NCI-H774 (cell line): ENCODE results near the gene KPTN.
"Not testable (repeated sequence)": the region's sequence is repeated elsewhere in the genome, so short reads cannot be mapped to it uniquely, and the experiment has no call there.

Source experiments
- DNase-seq: peaks from one replicate; lab custom pipeline; 2025; lab: John Stamatoyannopoulos, UW

Gene KPTN

DNA sequence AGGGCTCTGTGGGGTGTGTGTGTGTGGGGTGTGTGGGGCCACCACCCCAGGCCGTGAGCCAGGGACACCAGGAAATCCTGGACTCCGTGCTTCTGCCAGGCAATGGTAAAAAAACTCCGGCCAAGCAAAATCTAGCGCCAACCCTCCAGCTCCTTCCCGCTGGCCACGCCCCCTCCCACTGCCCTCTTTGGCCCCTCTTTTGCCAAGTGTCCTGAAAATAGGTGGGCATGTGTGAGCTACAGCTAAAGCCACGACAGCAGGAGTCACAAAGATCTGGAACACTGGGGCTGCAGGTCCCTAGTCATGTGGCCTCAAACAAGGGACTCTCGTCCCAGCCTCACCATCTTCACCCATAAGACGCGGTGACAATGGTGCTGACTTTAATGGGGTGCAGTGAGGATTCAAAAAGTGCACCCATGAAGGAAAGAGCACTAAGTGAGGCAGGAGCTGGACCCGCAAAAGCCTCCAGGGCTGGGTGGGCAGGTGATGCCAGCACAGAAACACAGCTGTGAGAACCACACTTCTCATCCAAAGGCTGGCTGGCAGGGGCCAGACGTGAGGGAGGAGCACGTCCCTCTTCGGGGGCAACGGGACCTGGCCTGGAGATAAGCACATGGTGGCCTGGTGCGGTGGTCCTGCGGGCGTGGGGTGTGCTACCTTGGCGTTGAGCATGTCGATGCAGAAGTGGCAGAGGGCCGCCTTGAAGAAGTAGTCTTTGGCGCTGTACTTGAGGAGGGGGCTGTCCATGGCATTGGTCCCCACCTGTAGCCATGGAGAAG, 7.5 kb upstream of the KPTN start:
- no peak for DNase-seq

DNA sequence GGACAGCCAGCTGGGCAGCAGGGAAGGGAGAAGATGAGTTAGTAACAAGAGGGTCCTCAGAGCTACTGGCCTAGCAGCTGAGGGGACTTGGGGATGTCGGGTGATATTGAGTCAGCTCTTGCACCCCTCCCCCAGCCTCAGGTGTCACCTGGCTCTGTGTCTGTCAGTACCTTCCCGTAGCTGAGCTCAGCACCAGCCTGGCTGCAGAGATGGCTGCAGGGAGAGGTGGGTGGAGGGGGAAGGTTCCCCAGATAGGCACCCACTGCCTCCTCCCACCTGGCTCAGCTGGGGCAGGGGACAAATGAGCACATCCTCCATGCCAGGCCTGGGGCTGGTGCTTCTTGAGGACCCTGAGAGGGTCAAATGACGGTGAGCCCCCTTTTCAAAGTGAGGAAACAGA, 6.8 kb upstream of the KPTN start:
- no peak for DNase-seq

DNA sequence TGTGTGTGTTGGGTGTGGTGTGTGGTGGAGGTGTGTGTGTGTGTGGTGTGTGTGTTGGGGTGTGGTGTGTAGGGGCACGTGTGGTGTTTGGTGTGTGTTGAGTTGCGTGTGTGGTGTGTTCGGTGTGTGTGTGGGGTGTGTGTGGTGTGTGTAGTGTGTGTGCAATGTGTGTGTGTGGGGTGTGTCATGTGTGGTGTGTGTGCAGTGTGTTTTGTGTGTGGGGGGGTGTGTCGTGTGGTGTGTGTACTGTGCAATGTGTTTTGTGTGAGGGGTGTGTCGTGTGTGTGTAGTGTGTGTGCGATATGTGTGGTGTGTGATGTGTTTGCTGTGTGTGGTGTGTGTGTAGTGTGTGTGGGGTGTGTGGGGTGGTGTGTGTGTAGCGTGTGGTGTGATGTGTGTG, 6.0 kb upstream of the KPTN start:
- DNase-seq, result no peak

DNA sequence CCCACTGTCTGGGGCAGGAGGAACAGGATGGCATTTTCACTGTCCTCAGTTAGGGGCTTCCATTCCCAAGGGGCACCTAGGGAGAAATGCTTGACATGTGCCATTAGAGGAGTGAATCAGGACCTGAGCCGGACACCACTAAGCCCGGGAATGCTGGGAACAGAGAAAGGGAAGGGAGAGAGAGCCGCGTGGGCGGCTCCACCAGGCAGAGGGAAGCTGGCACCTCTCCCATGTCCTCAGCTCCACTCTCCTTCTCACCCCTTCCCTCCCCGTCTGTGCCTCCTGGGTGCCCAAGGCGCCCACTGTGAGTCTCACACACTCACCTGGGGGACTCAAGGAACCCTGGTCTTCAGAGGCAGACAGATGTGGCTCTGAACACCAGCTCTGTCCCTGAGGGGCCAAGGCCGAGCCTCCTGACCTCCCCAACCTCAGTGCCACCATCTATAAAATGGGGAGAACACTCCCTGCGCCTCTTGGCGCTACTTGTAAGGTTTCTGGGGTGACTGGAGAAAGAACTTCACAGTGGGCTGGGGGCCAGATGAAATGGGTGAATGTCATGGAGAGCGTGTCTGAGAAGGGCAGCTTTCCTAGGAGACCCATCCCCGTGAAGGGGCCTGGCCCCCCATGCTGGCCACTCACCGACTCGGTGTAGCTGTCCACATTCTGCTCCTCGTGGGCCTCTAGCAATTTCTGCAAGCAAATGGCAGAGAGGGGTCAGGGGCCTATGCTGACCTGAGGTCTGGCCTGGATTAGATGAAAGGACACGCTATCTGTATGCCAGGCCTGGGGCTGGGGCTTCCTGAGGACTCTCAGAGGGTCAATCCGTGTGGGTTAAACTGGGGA, 5.3 kb upstream of the KPTN start:
- no peak for DNase-seq

DNA sequence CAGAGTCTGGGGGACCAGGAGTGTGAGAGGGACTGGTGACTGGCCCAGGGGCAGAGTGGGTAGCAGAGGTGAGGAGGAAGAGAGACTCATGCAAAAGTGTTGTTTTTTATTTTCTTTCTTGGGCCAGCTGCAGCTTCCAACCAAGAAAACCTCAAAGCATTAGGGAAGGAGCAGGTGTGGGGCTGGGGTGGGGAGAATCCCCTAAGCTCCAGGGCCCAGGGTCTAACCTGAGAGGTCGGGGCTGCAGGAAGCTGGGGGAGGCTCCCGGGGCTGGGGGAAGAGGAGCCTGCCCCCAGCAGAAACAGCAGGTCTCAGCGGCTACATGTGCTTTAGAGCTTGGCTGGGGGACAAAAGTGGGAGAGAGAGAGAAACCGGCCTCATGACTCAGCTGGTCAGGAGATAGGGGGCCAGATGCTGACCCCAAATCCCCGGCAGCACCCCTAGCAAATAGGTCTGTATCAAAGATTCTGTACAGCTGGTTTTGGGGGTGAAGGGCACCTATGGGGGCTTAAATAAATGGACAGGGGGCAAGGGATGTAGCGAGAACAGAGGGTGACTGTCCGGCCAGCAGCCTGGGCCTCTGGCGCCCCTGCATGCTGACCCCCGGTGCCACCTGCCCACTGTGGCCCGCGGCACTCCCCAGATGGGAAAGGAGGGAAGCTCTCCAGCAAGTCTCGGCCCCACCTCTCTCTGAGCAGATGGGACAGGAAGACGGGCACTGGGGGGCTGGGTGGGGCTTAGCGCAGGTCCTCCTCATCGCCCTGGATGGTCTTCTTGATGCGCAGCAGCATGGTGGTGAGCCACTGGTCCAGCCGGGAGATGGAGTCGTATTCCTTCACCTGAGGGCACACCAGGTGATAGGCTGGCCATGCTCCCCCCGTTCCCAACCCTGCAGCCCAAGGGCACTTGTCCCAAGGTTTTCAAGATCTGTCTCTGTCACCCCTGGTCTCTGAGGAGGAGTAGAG, 3.8 kb upstream of the KPTN start:
- DNase-seq, result no peak

DNA sequence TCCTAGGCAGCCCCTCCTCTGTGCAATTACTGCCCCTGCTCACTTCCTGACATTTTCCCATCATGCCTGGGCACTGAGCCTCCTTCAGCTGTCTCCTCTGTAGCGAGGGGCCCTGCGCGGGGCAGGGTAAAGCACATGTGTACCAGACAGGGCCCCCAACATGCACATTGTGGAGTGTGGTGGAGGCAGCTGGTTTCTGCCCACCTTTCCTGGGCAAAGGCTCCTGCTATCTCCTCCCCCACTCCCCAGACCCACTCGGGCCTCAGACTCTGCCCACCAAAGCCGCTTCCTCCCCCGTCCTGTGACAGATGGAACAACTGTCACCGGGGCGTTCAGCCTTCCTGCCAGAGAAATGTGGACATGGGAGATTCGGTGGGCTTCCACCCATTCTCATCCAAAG, 2.9 kb upstream of the KPTN start:
- no peak for DNase-seq

DNA sequence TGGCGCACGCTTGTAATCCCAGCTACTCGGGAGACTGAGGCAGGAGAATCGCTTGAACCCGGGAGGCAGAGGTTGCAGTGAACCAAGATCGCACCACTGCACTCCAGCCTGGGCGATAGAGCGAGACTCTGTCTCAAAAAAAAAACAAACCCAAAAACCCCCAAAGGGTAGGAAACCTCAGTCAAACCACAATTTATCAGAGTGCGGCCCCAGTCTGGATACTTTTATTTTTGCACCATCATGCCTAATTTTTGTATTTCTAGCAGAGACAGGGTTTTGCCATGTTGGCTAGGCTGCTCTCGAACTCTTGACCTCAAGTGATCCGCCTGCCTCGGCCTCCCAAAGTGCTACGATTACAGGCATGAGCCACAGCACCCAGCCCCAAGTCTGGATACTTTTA, 2.2 kb upstream of the KPTN start:
- not testable (repeated sequence) for DNase-seq

DNA sequence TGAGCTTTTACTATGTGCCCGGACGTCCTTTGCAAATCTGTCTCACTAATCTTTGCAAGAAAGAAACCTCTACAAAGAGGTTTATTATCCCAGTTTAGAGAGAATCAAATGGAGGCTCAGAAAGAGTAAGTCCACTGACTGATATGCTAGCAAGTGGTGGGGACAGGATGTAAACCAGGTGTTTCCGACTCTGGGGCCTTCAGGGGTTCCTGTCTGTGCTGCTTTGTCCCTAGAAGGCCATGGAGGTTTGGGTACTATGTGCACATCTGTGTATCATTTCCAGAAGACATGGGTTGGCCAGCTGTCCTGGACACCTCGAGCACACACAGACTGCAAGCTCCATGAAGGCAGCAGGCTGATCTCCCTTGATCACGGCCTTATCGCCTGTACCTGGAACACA, 1.2 kb upstream of the KPTN start:
- DNase-seq, result no peak

DNA sequence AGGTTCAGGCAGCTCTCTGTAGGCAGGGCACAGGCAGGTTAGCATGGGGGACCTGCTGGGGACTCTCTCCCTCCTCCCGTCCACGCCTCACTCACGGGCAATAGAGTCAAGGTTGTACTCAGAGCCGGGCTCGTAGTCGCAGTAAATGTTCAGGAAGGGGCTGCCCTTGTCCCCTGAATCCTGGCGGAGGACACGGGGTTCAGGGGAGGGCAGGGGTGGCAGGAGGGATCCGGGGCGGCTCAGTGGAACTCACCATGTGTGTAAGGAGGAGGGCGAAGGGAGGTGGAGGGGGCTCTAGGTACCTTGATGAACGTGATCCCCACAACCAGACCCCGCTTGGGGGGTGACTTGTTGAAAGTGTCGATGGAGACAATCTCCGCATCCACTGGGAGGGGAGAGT, 819 bp downstream of the KPTN start:
- no peak for DNase-seq

DNA sequence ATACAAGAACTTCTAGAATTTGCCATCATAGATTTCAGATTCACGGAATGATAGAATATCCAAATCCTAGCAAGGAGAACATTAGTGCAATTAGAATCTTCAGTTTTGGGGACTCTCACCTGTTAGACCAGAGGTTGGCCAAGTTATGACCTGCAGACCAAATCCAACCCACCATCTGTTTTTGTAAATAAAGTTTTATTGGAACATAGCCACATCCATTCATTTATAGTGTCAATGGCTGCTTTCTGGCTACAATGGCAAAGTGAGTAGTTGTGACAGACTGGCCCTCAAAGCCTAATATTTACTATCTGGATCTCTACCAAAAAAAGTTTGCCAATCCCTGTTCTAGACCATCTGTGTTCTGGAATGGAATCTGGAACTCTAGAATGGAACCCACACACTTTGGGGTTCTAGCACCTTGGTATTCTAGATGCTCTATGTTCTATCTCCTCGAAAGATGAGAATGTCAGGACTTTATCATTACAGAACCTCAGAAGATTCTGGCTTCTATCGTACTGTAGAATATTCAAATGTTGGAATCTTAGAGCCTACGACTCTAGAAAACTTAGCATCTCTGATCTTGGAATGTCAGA, 2.5 kb downstream of the KPTN start:
- no peak for DNase-seq

DNA sequence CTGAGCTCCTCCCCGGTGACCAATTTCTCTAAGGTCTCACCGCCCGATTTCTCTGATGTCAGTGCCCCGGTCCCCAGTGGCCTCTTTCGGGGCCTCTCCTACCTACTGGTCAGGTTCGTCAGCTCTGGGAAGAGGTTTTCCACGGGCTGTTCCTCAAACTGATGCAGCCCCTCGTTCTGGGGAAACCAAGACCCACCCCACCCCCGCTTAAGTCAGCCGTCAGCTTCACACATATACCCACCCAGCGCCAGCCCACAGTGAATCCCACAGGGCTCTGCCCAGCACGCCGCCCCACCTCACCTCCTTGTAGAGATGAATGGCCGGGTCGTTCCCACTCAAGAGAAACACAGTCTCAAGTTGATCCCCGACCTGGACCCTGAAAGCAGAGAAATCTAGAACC, 3.4 kb downstream of the KPTN start:
- no peak for DNase-seq

DNA sequence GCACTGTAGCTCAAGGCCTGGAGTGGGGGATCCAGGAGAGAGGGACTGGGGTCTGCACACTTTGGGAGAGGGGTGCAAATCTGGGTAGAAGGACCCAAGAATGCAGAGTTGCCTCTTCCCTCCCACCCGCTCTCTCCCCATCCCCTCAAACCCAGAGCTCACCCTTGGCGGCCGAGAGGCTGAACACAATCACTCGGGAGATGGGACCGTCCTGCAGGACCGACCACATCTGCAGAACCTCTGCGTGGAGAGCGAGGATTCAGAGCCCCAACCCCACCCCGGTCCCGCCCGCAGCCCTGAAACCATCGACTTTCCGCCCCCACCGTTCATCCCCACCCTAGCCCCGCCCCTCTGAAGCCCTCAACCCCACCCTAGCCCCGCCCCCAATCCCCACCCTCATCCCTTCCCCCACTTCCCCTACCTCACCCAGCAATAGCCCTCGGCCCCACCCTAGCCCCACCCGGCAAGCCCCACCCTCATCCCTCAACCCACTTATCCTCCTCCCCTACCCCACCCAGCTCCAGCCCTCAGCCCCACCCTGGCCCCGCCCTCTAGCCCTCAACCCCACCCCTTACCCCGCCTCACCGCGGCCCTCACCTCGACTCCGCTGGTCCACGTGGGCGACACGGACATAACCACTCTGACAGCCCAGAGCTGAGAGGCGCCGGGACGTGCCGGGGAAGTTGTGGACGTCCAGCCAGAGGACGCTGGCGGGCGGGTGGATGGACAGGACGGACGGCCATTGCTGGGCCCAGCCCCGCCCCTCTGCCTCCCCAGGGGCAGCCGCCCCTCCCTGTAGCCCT, 4.1 kb downstream of the KPTN start:
- DNase-seq, result no peak

DNA sequence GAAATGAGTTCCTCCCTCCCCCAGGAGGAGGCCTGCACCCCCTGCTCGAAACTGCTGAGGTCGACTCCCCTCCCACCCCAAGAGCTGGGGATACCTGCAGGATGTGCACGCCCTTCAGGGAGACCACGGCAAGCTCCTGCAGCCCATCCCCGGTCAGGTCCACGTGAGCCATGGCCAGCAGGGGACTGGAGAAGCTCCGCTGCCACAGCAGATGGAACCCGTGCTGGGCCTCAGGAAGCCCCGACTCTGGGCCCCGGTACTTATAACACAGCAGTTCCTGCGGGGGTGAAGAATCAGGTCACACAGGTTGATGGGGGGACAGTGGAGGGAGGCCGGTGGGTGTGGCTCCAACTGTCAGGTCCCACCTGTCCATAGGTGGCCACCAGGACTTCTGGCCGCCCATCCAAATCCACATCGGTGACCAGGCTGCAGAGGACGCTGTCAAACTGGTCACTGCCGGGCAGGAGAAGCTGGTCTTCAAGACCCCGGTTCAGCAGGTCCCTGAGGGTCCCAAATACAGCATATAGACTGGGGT, 7.5 kb downstream of the KPTN start:
- DNase-seq, result no peak

DNA sequence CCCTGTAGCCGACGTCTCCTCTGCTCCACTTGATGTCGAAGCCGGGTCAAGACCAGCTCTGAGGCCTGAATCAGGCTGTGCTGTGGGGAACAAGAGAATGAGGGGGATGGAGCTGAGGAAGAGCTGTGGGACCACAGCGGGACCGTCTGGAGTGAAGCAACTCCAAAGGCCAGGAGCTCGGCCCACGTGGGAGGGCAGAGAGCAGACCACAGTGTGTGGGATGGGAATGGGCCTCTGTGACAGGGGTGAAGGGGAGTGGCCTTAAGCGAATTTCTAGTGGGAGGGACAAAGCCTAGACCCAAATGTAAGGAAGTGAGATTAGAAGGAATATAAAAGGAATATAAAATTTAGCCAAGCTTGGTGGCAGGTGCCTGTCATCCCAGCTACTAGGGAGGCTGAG, 8.6 kb downstream of the KPTN start:
- DNase-seq, result no peak

DNA sequence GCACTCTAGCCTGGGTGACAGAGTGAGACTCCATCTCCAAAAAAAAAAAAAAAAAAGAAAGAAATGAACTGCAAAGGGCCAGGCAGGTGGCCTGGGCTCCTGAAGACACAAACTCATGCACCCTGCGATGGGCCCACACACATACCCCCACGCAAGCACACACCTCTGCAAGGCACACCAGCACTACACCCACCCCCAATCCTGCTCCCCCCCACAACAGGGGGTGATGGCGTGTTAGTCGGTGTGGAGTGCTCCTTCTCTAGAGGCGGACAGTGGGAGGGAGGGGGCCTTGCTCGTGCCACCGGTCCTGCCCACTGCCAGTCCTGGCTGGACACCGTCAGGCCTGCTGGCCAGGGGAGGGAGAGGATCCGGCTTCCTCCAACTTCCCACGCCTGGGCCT, 10.7 kb downstream of the KPTN start:
- DNase-seq, result no peak

DNA sequence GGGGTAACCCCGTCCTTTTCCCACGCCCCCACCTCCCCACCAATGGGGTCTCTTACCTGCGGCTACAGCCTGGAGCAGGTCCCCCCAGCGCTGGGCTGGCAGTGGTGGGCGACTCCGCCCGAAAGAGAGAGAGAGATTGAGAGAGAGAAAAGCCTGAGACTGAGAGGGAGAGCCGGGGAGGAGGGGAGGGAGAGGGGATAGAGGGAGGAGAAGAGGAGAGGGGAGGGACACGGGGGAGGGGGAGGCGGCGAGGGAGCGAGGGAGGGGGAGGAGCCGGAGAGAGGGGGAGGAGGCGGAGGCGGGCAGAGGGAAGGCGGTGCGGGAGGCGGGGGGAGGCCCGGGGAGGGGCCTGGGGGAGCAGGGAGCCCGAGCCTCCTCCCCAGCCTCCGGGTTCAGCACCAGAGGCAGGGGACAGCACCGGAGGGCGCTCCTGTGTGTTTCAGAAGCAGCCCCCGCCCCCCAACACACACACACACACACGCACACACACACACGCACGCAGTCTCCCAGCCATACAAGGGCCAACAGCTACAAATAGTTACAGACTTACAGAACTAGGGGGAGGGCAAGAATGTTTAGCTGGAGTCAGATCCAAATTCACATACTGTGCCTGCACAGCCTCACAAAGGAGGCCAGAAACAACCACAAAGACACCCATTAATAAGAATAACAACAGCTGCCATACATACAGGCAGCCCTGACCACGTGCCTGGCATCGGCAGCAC, 12.1 kb downstream of the KPTN start, which contains the start of gene SLC8A2:
Gene SLC8A2 (minus strand): TSS at position 161 of the 725 bp plus-strand sequence. CDS start 5,490 bp downstream, outside the sequence.
- peak; percentile 29 for DNase-seq

DNA sequence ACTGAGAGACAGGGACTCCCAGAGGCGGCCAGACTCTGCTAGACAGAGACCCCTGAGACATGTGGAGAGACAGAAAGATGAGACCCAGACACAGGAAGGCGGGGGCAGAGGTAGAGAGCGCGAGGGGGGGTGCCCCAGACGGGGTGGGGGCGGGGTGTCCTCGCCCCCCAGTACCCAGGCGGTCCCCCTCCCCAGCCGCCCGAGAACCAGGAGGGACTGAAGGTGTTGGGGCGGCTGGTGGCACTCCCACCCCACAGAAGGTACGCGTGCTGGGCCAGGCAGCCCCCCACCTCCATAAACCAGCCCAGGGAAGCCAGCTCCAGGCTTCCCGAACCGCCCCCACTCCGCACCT, 12.7 kb downstream of the KPTN start:
- DNase-seq, result no peak

DNA sequence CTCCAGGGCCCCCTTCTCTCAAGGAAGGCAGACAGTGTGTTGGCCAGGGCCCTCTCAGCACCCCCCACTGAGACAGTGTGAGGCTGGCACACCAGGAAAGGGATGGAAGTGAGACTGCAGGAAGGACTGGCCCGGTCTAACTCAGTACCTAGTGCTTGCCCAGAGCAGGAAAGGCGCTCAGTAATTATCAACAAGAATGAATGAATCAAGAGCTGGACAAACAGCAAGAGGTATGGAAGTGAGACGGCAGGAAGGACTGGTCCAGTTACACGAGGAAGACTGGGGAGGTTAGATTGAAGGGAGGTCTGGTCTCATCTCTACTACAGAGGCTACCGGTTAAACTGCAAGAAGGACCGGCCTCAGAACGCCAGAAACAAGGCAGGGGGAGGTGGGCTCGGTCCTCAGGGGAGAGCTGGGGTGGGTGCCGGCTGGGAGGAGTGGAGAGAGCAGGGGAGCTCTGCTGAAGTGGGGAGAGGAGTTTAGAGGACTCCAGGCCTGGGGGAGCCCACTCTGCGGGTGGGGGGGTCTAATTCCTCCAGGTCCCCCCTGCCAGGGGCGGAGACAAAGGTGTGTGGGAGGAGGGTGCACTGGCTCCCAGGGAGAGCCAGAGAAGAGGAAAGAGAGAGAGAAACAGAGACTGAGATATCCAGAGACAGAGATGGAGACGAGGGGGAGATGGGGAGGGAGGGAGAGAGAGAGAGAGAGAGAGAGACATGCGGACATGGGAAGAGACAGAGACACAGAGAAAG, 13.4 kb downstream of the KPTN start:
- DNase-seq, result no peak

DNA sequence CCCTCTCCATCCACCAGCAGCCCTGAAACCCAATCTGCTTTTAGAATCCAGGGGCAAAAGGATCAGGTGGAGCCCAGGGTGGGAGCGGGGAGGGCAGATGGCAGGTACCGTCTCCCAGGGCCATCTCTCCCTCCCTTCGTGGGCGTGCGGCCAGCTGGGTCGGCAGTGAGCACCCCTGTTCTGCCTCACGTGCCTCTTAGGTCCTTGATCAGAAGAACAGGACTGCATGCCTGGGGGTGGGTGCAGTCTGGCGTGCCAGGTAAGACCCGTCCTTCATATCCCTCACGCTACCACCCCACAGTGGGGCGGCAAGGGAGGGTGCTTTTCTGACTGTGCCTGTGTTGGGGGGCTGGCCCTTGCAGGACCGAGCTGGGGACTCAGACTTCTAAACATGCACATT, 14.3 kb downstream of the KPTN start:
- no peak for DNase-seq

DNA sequence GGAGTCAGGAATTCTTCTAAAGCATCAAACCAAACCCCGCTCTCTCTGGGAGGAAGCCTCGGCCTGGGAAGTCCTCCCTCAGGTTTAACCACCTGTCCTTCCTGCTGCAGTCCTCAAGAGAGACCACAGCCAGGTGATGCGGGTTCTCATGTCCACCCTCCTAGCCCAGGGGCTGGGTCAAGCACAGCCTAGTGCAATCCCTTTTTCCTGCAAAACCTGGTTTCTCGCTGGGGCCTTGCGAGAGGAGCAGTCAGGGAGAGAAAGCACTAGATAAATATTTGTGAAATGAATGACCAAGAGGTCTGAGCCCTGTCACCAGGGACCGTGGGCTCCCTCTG, 14.7 kb downstream of the KPTN start:
- no peak for DNase-seq
